ENCODE results near the gene RPGRIP1L. TPM values are rescaled to one million over a fixed set of nuclear protein-coding genes. Genes with fewer than 3 reads are reported as not detected.

RPGRIP1L gene
- 11.4 TPM for total RNA-seq

DNA sequence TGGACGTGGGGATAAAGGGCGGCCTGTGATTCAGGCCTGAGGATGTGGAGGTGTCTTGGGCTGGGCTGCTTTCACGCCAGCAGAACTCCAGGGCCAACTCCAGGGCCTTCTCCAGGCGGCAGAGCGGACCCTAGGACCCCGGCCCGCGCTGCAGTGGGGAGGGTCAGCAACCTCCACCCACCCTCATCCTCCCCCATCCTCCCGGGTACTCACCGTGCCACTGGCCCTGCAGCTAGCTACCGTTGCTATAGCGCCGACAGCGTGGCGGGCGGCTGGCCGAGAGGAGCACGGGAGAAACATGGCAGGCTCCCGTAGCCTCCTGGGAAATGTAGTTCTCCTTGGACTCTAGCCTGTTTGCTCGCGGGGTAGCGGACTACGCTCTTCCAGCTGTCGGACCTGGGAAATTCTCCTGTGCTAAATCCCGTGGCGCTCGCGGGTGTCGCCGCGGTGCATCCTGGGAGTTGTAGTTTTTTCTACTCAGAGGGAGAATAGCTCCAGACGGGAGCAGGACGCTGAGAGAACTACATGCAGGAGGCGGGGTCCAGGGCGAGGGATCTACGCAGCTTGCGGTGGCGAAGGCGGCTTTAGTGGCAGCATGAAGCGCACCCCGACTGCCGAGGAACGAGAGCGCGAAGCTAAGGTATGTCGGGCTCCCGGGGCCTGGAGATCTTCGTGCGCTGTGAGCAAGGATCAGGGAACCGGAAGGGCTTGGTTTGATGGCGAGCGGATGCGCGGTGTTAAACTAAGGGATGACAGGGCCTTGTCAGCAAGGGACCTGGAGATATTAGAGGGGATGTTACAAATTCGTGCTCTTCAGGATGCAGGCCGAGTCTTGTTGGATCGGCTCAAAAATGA, at the start of gene RPGRIP1L, which contains the start of gene FTO:
TSS of gene RPGRIP1L (minus strand) at position 270 of the 855 bp plus-strand sequence. CDS start 3,136 bp downstream, outside the sequence.
TSS of gene FTO (plus strand) at position 567 of the 855 bp plus-strand sequence.
- DNase-seq = peak; percentile 100

DNA sequence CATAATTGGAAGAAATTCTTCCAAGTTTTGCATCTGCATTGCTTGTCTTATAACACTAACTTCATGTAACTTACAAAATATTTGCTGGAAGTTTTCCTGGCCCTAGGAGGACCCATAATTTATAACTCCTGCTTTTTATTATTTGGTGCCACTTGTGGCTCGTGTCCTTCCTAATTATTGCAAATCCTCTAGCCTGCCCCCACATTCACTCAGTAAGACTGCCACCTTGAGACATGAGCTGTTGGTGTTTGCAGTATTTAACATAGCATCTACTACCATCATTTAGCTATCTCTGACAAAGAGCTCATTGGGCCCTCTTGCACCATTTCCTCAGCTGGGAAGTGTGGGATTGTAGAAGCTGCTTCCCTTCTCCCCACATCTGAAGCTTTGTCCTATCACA, 49.8 kb upstream of the RPGRIP1L start:
- DNase-seq = no peak

DNA sequence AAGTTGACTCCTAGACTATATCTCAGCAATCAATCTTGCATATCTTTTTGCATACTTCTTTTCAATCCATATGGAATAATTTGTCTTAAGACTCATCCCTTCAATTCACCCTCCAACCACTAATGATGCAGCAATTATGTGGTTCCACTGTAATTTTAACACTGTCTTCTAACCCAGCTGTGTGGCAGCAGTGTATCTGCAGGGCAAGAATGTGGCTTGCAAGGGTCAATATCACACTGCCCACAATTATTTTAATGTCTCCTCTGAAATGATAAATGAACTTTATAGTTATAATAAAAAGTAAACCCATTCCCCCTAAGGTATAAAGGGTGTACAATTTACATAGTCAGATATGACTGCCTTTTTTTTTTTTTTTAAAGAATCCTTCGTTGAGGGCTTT, 48.9 kb upstream of the RPGRIP1L start:
- DNase-seq = no peak

DNA sequence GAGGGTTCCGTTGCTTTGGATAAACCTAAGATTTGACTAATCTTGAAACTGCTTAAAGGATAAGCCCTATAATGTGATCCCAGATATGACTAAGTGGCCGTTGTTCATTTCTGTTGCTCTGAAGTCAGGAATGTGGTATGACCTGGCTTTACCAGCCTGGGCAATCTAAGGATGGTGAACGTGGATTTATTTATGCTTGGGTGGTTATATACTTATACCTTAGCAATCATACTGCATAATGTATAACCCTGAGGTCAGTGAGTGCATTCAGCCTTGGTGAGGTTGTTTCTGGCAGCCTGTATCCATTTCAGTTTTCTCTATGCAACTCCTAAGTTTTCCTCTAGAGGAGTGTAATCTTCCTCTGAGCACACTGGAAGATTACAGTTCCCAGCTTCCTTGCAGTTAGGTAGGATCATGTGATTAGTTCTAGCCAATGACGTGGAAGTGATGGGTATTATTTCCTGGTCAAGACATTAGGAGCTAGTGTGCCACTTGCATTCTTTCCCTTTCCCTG, 42.2 kb upstream of the RPGRIP1L start:
- DNase-seq = no peak

DNA sequence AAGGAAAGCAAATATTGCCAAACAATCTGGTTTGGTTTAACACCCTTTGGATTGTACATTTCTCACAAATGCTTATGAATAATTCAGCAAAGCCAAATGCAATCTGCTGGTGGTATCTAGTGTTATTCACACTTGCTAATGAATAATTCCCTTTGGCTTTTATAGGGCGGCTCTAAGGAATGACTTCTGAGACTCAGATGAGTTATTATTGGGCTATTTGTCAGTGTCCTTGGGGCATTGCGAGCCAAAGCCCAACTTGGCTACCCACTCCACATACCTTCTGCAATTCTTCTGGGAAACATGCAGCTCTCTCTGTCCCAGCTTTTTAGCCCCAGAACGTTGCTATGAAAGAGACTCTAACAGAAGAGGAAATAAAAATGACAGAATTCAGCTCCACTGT, 41.4 kb upstream of the RPGRIP1L start:
- DNase-seq = no peak

DNA sequence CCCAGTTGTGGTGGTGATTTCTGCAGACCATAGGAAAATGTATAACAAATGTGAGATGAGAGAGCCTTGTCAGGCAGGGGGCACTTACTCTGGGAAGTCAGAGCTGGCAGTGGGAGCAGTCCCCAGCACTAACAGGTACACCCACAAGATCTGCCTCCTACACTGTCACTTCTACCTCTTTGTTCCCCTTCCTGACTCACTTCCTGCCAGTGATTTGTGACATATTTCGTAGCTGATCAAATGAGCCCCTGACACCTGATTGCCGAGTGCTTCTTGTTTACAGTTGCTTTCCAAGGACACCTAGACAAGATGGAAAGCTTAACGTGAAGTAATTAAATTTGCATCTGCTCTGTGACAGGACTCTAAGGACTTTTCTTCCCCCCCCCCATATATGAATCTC, 40.8 kb upstream of the RPGRIP1L start:
- no peak for DNase-seq

DNA sequence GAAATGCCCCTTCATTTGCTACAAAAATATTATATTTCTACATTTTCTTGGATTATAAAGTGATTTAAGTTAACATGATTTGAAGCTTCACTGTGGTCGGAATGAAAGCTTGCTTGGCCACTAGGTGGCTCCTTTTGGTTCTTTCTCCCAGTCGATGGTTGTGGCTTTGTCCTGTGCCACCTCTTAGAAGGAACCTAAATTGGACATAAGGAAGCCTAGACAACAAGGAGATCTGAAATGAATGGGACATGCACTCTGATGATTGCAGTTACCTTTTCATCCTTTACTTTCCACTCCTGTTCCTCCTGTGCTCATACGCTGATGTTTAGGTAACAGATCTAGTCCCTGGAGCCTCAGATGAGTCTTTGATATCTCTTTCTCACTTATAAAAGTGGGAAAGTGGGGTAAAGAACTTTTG, 39.5 kb upstream of the RPGRIP1L start:
- DNase-seq = no peak

DNA sequence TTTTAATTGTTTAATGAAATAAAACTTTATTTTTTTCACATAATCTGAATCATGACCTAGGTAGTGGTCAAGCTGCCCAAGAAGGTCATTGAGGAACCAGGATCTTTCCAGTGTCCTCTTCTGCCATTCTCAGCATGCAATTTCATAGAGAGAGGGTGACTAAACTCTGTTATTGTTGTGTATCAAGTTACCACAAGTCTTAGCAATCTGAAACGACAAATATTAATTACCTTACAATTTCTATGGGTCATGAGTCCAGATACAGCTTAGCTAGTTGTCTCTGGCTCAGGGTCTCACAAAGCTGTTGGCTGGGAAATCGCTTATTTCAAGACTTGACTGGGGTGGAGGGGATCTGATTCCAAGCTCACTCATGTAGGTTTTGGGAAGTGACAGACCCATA, 37.9 kb upstream of the RPGRIP1L start:
- no peak for DNase-seq

DNA sequence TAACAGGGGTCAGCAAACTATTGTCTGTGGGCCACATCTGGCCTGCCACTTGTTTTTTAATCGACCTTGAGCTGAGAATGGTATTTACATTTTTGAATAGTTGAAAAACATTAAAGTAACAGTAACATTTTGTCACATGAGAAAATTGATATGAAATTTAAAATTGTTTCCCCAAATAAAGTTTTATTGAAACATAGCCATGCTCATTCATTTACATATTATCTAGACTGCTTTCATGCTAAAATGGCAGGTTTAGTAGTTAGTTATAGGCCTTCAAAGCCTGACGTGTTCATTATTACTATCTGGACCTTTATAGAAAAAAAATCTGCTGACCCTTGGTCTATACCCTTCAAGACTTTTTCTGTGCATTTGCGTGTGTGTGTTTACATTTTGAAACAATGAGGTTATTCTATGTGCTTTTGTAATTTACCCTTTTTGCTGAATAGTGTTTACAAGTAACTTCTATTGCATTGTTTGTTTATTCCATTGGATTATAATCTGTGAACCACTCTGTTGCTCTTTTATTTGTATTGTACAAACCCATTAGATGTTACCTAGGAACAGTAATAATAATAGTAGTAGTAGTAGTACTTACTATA, 37.4 kb upstream of the RPGRIP1L start:
- no peak for DNase-seq

DNA sequence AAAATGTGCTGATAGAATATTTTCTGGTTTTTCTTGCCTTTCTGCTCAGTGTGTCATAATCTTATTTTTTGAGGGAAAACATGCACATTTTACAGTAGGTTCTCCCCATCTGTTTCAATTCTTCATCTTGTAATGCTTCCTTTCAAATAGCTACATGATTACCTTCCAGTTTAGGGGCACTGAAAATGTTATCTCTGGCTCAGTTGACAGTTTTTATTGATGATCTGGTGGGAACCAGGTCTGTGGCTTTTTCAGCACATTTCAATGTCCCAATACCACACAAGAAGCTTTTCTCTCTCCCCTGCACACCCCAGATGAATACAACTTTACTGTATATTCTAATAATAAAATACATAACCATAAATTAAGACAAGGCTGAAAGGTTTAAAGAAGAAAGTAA, 36.8 kb upstream of the RPGRIP1L start:
- no peak for DNase-seq

DNA sequence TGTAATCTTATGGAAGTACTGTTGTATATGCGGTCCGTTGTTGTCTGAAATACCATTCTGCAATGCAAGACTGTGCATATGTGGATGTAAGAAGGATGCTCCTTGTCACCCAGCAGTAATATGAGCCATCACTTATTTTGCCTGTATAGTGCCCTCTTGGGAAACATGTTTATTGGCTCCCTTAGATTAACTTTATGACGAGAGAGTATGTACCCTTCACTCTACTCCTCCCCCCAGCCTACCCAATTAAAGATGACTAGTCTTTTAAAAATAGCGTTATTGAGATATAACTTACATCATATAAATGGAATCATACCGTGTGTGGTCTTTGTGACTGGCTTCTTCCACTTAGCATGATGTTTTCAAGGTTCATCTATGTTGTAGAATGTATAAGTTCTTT, 33.9 kb upstream of the RPGRIP1L start:
- no peak for DNase-seq

DNA sequence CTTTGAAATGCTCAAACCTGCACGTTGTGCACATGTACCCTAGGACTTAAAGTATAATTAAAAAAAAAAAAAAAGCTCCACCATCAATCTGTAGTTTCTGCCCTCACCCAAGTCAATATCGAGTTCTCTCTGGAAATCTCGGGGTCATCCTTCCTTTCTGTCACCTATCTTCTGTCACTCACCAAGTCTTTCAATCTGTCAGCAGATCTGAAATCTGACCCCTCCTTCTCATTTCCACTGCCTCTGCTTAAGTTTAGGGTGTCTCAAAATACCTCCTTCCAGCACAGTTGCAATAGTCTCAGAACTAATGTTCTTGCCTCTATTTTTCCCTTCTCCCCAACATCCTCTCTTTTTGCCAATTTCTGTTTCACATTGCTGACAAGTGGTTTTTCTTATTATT, 32.6 kb upstream of the RPGRIP1L start:
- no peak for DNase-seq

DNA sequence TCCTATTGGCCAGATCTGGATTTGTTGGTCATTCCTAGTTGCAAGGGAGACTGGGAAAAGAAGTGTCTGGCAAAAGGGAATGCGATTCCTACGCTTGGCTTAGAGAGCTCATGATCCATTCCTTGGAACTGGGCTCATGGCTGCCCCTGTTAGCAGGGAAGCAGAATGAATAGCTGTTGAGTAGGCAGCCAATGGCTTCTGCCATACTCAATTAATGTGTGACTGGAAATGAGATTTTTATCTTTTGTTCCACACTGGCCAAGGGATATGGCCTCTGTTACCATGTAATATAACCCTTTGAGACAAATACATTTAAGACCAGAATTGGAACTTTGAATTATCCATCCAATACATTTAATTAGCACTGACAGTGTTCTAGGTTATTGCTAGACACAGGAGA, 31.2 kb upstream of the RPGRIP1L start:
- DNase-seq = no peak

DNA sequence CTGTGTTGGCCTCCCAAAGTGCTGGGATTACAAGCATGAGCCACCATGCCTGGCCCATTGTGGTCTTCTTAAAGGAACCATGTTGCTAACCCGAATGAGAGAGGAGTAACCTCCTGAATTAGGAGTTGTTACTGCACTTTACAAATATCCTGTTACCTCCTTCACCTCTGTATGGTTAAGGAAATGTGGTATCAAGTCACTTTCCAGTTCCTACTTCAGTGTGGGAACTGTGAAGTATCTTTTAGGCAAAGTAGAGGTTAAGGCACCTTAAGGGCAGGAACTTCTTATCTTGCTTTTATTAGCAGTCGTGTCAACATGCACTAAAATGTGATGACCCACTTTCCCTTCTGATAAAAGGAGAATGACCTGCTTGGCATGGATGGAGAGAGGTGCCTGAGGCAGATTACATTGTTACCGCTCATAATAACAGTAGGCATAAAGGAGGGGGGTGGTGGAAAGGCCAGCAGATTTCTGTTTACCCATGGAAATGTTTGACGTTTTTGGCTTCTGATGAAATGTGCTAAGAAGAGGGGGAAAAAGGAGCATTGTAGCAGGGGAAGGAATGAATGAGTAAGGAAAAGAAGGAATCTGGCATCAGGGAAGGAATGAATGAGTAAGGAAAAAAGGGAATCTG, 28.8 kb upstream of the RPGRIP1L start:
- DNase-seq = no peak

DNA sequence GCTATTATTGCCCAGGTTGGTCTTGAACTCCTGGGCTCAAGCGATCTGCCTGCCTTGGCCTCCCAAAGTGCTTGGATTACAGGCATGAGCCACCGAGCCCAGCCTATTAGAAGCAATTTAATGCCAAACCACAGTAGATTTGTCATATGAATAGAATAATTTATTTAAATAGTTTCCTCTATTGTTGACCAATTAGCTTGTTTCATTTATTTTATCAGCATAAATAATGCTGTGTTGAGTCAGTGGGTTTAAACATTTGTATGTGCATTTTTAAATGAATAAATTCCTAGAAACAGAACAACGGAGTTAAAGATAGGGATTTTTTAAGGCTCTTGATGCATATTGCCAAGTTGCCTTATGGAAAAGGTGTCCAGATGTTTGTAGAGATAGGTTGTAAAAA, 27.0 kb upstream of the RPGRIP1L start:
- DNase-seq = no peak

DNA sequence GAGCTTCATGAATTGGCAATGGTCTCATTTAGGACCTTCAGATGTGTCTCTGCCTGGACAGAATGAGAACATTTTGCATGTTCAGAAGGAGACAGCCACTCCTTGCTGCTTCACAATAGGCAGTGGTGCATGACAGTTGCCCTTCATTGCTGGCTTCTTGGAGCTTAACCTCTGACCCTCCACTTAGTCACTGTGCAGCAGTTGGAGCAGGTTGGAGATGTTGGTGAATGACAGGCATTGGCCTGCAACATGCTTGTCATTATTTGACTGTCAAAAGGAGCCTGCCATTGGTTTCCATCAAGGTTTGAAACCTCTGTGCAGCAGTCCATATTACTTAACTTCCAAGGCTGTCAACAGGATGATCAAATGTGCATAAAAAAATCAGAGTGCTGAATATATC, 23.0 kb upstream of the RPGRIP1L start:
- DNase-seq = no peak

DNA sequence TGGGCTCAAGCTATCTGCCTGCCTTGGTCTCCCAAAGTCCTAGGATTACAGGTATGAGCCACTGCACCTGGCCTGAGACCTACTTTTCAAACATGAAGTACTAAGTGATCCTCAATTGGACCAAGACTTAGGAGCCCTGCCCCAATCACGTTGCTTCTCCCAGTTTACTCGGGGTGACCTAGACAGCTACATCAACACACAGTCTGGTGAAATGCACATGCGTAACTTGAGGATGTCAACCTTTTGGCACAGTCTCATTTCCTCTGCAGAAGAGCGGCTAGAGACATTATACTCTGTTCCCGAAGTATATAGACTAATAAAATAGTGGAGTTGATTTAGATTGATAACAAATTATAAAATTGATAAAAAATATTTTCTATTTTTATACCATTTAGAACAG, 17.4 kb upstream of the RPGRIP1L start:
- DNase-seq = no peak

DNA sequence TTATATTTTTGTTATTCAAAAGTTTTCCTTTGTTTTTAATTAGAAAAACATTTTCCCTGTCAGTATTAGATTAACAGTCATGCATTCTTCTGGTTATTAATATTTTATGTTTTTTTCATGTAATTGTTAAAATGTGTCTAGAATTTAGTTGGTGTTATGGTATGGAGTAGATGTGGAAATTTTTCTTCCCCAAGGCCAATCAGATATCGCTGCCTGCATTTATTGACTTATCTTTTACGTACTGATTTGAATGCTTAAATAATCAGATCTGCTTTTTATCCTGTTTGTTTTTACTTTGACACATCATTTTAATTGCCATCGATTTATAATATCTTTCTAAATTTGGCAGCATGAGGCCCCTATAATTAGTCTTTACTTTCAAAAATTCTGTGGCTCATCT, 13.9 kb upstream of the RPGRIP1L start:
- DNase-seq = no peak

DNA sequence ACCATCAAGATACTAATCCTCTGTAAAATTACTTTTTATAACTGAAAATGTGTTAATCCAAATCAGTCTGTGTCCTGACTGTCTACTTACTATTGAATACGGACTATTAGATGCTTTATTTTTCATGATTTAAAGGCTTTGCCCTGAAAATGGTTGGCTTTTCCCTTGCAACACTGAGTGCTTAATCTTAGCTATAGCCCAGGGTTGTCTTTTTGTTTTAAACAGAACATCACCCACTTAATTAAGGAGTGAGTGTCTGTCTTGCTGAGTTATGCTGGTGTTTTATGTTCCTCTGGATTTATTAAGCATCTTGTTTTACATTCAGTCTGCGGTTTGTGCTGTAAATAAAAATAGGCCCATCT, 11.3 kb upstream of the RPGRIP1L start:
- DNase-seq = no peak

DNA sequence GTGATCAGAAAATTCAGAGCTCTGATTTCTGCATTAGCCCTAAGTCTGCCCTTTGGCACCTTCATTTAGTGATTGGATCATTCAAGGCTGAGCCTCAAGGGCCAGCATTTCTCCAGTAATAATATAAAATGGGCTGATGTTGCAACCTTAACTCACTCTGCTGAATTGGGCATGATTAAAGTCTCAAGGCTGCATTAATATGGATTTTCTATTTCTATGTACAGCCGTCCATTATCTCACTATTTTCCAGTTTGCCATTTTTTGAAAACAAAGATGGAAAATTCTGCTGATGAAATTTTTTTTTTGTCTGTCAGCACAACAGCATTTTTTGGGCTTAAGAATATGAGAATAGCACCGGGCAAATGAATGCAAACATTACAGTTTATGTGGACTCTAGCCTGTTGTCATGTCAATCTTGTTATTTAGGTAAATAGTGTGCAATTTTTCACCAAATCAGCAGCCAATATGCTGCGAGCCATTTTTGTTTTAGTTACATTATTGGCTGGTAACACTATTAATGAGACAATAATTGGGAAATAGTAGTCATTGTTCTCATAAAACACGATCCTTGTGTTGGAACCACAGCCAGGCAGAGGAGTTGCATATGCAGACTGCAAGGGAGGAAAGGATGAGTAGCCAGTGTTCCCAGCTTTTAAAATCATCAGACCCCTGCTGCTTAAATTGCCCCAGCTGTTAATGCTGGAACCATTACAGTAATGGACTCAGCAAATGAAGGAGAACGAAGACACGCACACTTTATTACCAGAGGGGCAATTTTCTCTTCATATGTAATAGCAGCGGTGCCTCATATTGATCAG, 10.8 kb upstream of the RPGRIP1L start:
- DNase-seq = peak; percentile 67

DNA sequence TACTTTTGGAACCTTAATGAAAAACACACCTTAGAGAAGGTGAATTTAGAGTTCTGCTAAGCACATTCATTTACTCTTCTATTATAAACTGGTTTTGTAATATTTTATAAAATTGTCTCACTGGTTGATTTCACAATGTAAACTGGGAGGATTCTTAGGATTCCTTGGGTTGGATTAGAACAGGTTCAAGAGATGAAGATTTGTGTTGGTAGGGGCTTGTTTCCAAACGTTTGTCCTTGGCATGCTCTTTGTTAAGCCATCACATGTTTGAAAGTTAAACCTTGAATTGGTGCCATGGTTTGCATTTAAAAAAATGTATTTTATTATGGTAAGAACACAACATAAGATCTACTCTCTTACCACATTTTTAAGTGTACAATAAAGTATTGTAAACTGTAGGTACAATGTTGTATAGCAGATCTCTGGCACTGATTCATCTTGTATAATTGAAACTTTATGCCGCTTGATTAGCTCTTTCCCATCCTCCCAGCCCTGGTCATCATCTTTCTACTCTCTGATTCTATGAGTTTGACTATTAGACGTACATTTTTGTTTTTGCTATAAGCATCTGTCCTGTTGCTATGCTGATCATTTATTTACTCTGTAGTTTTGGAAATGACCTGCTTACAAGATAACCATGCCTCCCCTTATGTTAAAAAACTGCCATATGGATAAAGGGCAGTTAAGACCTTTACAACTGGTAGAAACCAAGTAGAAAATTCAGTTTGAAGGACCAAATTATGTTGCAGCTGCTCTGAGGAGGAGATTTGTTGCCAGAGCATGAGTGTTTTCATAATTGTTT, 9.9 kb upstream of the RPGRIP1L start:
- DNase-seq = peak; percentile 31

DNA sequence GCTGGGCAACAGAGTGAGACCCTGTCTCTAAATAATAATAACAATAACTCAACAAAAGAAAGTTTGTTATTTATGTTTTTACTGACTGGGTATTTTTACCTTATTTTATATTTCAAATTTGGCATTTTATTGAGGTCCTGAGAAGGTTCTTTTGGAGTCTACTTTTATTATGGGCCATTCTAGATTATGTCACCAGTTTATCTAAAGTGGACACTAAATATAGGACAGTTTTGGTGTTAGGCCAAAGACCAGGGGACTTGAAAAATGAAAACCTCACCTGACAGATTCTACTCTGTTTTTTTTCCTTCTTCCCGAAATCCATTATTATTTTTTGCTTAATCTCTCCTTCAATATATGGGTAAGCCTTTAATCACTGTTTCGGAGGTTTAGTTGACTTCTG, 8.4 kb upstream of the RPGRIP1L start:
- peak; percentile 10 for DNase-seq

All from tongue (tissue), 2 donors.